Activated T-cell treated with anti-CD3 and anti-CD28 coated beads, Interleukin-2, amount 50 U/mL, for 24 hours (primary cell): ENCODE measurements around the gene SAP30BP.
"Not testable (repeated sequence)": the region's sequence is repeated elsewhere in the genome, so short reads cannot be mapped to it uniquely, and the experiment has no call there.

Experiments
- DNase-seq: peaks from one replicate; pipeline ENCODE4 v3.0.0-alpha.2; 2020
- H3K27ac Mint-ChIP-seq: 2 replicates; pipeline ENCODE4 v1.8.0; 2020; ENCODE audit warnings: mild to moderate bottlenecking, mixed read lengths
- H3K27me3 Mint-ChIP-seq: 2 replicates; pipeline ENCODE4 v1.8.0; 2020; ENCODE audit warnings: mixed read lengths
- H3K36me3 Mint-ChIP-seq: 2 replicates; pipeline ENCODE4 v1.8.0; 2020; ENCODE audit warnings: low read depth, mixed read lengths
- H3K4me1 Mint-ChIP-seq: 2 replicates; pipeline ENCODE4 v1.8.0; 2020; ENCODE audit warnings: low read depth, mixed read lengths
- H3K4me3 Mint-ChIP-seq: 2 replicates; pipeline ENCODE4 v1.8.0; 2020; ENCODE audit warnings: mild to moderate bottlenecking, moderate library complexity, mixed read lengths
- H3K9me3 Mint-ChIP-seq: 2 replicates; pipeline ENCODE4 v1.8.0; 2020; ENCODE audit warnings: mixed read lengths

Gene SAP30BP

DNA sequence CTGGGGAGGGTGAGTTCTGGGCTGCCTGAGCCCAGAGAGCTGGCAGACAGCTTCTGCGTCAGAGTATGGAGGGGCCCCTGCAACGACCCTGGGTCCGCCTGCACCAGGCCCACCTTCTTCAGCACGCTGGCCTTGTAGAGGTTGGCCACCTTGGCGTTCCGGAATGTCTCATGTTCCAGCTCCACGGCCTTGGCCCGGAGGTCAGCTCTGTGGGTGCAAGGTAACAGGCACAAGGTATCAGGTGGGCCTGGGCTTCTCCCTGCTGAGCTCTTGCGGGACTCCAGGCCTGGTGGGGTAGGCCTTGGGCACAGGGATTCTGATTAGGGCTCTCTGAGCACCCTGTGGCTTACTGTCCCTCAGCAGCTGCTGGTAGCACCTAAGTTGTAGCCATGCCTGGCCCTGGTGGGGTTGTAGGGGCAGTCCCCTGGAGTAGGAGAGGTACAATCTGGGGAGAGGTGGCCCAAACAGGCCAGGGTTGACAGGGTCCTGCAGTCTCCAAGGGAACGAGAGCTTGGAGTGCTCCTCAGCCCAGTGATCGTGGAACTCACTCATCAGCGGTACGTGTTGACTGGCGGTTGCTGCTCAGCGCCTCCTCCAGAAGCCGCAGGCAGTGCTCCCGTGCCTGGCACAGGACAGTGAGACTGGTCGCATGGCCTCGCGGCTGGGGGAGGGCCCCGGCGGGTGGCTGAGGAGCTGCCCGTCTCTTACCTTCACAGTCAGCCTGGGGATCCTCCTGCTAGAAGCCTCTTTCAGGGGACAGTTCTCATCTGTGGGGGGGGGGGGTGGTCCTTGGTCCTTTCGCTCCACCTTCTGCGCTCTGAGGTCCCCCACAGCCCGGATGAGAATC, 36.8 kb upstream of the SAP30BP start:
- H3K36me3 Mint-ChIP-seq: peaks cover 24% of the 10 kb centered on the region
- DNase-seq: no peak
- peaks cover 10% of the 10 kb centered on the region for H3K4me1 Mint-ChIP-seq
- no peak overlapping the region for H3K4me3 Mint-ChIP-seq
- no peaks in the 10 kb centered on the region for H3K27me3 Mint-ChIP-seq
- no peak overlapping the region for H3K27ac Mint-ChIP-seq
- no peaks in the 10 kb centered on the region for H3K9me3 Mint-ChIP-seq

DNA sequence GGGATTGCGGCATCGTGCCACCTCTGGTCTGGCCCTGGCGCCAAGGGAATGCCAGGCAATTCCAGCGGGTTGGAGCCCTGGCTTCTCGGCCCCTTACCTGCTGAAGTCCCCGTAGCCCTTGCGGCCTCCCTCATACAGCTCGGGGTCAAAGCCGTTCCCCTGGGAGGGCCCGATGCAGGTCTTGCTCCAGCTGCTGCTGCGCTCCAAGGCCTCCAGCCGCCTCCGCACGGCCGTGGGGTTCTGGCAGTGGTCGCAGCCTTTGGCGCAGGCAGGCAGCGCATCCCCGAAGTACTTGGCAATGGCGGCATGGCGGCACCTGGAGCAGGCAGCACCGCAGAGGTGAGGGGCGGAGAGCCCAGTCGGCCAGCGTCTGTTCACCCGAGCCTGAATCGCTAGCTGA, 35.8 kb upstream of the SAP30BP start:
- H3K36me3 Mint-ChIP-seq: peaks cover 23% of the 10 kb centered on the region
- peaks cover 10% of the 10 kb centered on the region for H3K4me1 Mint-ChIP-seq
- H3K27me3 Mint-ChIP-seq: no peaks in the 10 kb centered on the region
- no peak overlapping the region for H3K4me3 Mint-ChIP-seq
- no peak for DNase-seq
- no peaks in the 10 kb centered on the region for H3K9me3 Mint-ChIP-seq
- no peak overlapping the region for H3K27ac Mint-ChIP-seq

GRCh38 chr17:75632428-75632827, 34.7 kb upstream of the SAP30BP start:
- Mint-ChIP-seq H3K27ac (no peak overlapping the region), H3K27me3 (no peaks in the 10 kb centered on the region), H3K9me3 (no peaks in the 10 kb centered on the region)

DNA sequence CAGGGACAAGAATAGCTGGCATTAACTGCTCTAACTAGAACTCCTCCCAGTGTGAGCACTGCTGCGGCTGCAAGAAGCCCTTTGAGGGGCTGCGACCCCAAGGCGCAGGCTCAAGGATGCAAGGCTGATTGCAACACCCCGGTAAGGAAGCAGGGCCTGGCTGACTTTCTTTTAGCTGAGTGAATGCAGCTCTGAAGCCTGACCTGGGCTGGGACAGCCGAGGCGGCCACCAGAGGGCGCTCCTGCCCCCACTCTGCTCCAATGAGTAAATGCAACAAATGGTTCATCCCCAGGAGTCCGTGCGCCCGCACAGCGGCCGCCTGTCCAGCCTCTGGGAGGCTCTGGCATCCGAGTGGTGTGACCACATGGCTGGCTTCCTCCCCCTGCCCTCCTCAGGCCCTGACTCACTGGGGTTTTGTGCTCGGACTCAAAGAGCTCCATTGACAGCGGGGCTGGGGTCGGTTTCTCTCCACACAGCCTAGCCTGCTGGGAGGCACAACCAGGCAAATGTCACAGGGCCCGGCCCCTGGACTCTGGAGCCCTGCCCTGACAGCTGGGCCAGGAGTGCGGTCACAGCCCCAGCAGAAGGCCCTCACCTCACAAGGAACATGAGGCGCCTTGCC, 34.2 kb upstream of the SAP30BP start, which contains the start of gene SMIM5:
SMIM5 (plus strand) TSS at position 572 of the 623 bp plus-strand sequence. CDS start 6,768 bp downstream, outside the sequence.
- DNase-seq: peak; percentile 89
- Mint-ChIP-seq H3K36me3 (peaks cover 14% of the 10 kb centered on the region), H3K4me3 (no peak within 1 kb of the TSS), H3K27me3 (no peaks in the 10 kb centered on the region), H3K27ac (no peak within 1 kb of the TSS), H3K9me3 (no peaks in the 10 kb centered on the region), H3K4me1 (peaks cover 10% of the 10 kb centered on the region)

More at GRCh38 chr17:75632428-75632827, 34.7 kb upstream of the SAP30BP start:
- H3K4me1 Mint-ChIP-seq: peaks cover 10% of the 10 kb centered on the region
- H3K36me3 Mint-ChIP-seq: peaks cover 13% of the 10 kb centered on the region
- DNase-seq: no peak
- no peak overlapping the region for H3K4me3 Mint-ChIP-seq

DNA sequence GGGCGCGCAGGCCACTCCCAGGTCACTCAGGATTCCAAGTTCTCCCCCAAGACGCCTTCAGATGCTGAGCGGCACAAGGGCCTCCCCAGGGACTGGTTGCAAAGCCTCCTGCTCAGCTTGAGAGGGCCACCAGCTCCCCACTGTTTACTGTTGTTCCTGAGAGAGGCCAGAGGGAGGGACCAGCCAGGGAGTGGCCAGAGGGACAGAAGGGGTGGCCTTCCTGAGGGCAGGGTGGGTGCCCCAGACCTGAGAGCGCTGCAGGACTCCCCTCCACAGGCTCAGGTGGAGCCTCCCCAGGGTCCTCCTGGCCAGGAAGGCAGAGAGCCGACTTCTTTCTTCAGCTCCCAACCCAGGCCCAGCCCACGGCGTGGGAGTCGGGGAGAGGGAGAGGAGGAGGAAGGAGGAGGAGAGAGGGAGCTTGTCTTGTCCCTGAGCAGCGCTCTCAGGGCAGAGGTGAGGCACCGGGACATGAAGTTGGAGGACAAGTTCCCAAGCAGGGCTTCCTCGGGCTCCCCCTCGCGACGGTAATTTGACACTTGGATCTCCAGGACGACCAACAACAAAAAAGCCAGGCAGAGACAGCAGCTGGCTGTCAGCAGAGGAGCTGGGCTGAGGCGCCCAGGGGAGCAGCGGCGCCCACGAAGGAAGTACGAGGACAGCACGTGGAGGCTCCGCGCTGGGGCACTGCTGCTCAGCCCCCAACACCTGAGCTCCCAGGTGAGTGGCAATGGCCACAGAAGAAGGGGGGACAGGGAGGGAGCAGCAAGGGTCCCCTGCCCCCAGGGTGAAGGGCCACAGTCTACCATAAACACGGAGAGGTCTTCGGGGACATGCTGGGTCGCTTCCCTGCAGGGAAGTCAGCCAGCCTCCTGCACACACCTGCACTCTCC, 33.4 kb upstream of the SAP30BP start:
- H3K27ac Mint-ChIP-seq: no peak overlapping the region
- peaks cover 10% of the 10 kb centered on the region for H3K4me1 Mint-ChIP-seq
- no peaks in the 10 kb centered on the region for H3K27me3 Mint-ChIP-seq
- peaks cover 15% of the 10 kb centered on the region for H3K36me3 Mint-ChIP-seq
- no peak overlapping the region for H3K4me3 Mint-ChIP-seq
- no peaks in the 10 kb centered on the region for H3K9me3 Mint-ChIP-seq
- DNase-seq: peak; percentile 64

DNA sequence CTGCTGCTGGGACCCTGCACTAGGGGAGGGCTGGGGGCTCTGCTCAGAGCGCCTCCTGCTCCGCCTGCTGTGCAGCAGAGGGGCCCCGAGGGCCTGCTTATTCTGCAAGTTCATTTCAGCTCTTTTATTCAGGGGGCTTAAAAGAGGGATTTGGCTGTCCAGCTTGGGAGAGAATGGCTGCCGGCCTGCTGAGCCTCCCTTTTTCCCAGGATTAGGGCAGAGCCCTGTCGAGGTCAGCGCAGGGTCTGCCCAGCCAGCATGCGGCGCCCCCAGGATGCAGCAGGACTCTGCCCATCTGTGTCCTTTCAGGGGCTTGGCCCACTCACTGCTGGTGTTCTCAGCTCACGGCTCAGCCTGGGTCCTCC, 32.8 kb upstream of the SAP30BP start:
- DNase-seq: no peak
- Mint-ChIP-seq H3K36me3 (peaks cover 15% of the 10 kb centered on the region), H3K27ac (no peak overlapping the region), H3K27me3 (no peaks in the 10 kb centered on the region), H3K9me3 (no peaks in the 10 kb centered on the region), H3K4me1 (peaks cover 10% of the 10 kb centered on the region), H3K4me3 (no peak overlapping the region)

- Mint-ChIP-seq H3K36me3 (peaks cover 15% of the 10 kb centered on the region), H3K4me1 (peaks cover 10% of the 10 kb centered on the region), H3K27me3 (no peaks in the 10 kb centered on the region), H3K9me3 (no peaks in the 10 kb centered on the region), H3K27ac (no peak overlapping the region), H3K4me3 (no peak overlapping the region)
- no peak for DNase-seq
Measured at GRCh38 chr17:75634754-75635609, 32.2 kb upstream of the SAP30BP start.

- DNase-seq: no peak
- Mint-ChIP-seq H3K4me1 (peaks cover 10% of the 10 kb centered on the region), H3K27me3 (no peaks in the 10 kb centered on the region), H3K4me3 (no peak overlapping the region), H3K36me3 (peaks cover 10% of the 10 kb centered on the region), H3K9me3 (no peaks in the 10 kb centered on the region), H3K27ac (peak overlapping the region; percentile 33)
Measured at GRCh38 chr17:75635610-75636202, 31.4 kb upstream of the SAP30BP start.

DNA sequence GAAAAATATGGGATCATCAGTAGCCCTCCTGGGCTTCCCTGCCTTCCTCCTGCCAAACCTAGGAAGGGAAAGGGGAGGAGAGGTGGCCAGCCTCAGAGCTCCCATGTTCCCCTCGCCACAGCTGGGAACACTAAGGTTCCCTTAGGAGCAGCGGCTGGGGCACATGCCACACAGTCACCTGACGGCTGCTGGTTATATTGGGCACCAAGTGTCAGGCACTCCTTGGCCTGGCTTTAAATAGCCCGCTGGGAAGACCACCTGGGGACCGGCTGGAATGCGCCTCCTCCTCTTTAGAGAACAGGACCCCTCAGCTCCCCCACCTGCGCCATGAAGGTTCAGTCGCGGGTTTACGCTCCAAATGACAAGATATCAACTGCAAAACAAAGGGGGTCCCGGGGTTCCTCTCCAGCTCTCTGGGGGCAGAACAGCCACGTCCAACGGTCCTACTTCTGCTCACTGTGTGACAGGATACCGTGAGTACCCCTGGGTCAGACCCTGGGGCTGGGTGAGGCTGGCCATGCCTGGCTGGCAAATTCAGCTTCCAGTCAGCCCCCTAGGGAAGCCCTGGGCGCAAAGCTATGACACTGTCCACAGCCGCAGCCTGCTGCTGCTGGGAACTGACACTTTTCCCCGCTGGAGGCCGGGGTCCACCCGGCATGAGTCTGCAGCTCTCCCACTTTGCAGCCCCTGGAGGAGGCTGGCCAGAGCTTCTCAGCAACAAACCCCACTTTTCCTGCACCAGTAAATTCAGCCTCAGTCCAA, 30.6 kb upstream of the SAP30BP start:
- Mint-ChIP-seq H3K27me3 (no peaks in the 10 kb centered on the region), H3K27ac (no peak overlapping the region), H3K9me3 (no peaks in the 10 kb centered on the region), H3K4me1 (peaks cover 10% of the 10 kb centered on the region), H3K4me3 (no peak overlapping the region), H3K36me3 (peaks cover 6% of the 10 kb centered on the region)
- no peak for DNase-seq

DNA sequence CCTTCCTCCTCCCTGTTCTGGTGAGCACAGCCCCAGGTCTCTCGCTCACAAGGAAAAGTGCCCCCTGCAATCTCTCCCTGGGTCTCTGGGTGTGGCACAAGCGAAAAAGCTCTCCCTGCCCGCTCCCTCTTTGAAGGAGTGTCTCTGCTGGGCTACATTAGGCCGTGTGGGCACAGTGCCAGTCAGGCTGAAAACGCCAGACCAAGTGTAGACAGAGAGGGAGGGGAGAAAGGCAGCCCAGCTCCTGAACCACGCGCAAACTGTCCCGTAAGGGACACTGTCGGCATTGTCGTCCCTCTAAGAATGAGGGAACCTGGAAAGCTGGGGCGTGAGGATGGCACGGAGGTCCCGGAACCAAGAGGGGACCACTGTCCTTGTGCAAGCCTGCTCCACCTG, 30.0 kb upstream of the SAP30BP start:
- no peak for DNase-seq
- H3K27me3 Mint-ChIP-seq: no peaks in the 10 kb centered on the region
- H3K4me1 Mint-ChIP-seq: peaks cover 10% of the 10 kb centered on the region
- H3K36me3 Mint-ChIP-seq: peaks cover 6% of the 10 kb centered on the region
- H3K4me3 Mint-ChIP-seq: no peak overlapping the region
- no peaks in the 10 kb centered on the region for H3K9me3 Mint-ChIP-seq
- no peak overlapping the region for H3K27ac Mint-ChIP-seq

DNA sequence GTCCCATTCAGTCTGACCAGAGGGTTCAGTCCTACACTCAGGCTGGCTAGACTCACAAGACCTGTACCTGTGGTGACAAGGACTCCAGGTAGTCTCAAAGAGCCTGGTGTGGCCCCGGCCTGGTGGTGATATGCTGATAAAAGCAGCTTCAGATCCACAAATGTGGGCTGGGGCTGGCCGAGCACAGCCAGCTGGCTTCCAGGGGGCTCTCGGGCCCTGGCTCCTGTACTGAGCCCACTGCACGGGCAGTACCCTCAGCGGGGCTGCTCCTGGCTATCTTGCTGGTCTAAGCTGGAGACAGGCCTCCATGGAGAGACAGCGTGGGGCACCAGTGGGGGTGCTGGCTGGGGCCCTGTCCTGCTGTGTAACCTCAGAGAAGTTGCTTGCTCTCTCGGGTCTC, 29.6 kb upstream of the SAP30BP start:
- peaks cover 6% of the 10 kb centered on the region for H3K36me3 Mint-ChIP-seq
- H3K27me3 Mint-ChIP-seq: no peaks in the 10 kb centered on the region
- no peak overlapping the region for H3K4me3 Mint-ChIP-seq
- no peak for DNase-seq
- no peaks in the 10 kb centered on the region for H3K9me3 Mint-ChIP-seq
- H3K4me1 Mint-ChIP-seq: peaks cover 10% of the 10 kb centered on the region
- no peak overlapping the region for H3K27ac Mint-ChIP-seq

GRCh38 chr17:75638039-75638438, 29.1 kb upstream of the SAP30BP start:
- not testable (repeated sequence) for DNase-seq, H3K27me3 Mint-ChIP-seq

GRCh38 chr17:75638893-75639292, 28.2 kb upstream of the SAP30BP start:
- H3K36me3 Mint-ChIP-seq: peaks cover 6% of the 10 kb centered on the region
- no peak for DNase-seq
- H3K4me1 Mint-ChIP-seq: peaks cover 2% of the 10 kb centered on the region
- H3K27ac Mint-ChIP-seq: no peak overlapping the region
- no peak overlapping the region for H3K4me3 Mint-ChIP-seq
- no peaks in the 10 kb centered on the region for H3K9me3 Mint-ChIP-seq
- H3K27me3 Mint-ChIP-seq: no peaks in the 10 kb centered on the region

More at GRCh38 chr17:75638039-75638438, 29.1 kb upstream of the SAP30BP start:
- H3K4me1 Mint-ChIP-seq, H3K27ac Mint-ChIP-seq, H3K4me3 Mint-ChIP-seq, H3K9me3 Mint-ChIP-seq, H3K36me3 Mint-ChIP-seq: not testable (repeated sequence)
